Measurements from ENCODE around the gene NCDN. TPM values are rescaled to one million over a fixed set of nuclear protein-coding genes. Genes with fewer than 3 reads are reported as not detected.

NCDN gene
- total and polyA plus RNA-seq, 4 experiments from 2014 or later, result 13.4 to 32.2 (median 24.1) TPM

GRCh38 chr1:35524106-35524505 lies 33.5 kb upstream of the NCDN start:
- ChIA-PET CTCF (ENCODE audit: partially characterized antibody) (no interaction called here), POLR2A (ENCODE audit: partially characterized antibody) (interaction anchor here (1.1 to 1.4 kb wide), 2 partner anchors 12 to 15 kb away, joined by 3 read pairs; no protein-coding TSS in a partner anchor)
- H3K27ac ChIP-seq (ENCODE audit: low read depth, low read length), result no peak overlapping the region
- no peak overlapping the region for H3K4me3 ChIP-seq (ENCODE audit: low read length in 2 of 2)
- H3K36me3 ChIP-seq (ENCODE audit: insufficient read depth, low read length), result no peaks in the 10 kb centered on the region
- H3K9me3 ChIP-seq (ENCODE audit: control insufficient read depth in 1 of 2, low read length in 2 of 2), result no peaks in the 10 kb centered on the region
- no peaks in the 10 kb centered on the region for H3K27me3 ChIP-seq (ENCODE audit: insufficient read depth, low read length)
- intact Hi-C loops (cut with micrococcal nuclease), result no loop called here
- no peak for DNase-seq
- peak overlapping the region in 3 of 7 donors; percentile 8 to 36 (median 21) for H3K27ac Mint-ChIP-seq
- H3K4me1 ChIP-seq (ENCODE audit: insufficient read depth, low read length), result peaks cover 7% of the 10 kb centered on the region
- H3K27me3 Mint-ChIP-seq, result no peaks in the 10 kb centered on the region
- peaks cover 0 to 22% (median 2%) of the 10 kb centered on the region in 8 donors for H3K9me3 Mint-ChIP-seq
- peaks cover 12 to 28% (median 19%) of the 10 kb centered on the region in 4 donors for H3K4me1 Mint-ChIP-seq
- peaks cover 23 to 41% of the 10 kb centered on the region in 2 donors for H3K36me3 Mint-ChIP-seq
- no peak overlapping the region for H3K4me3 Mint-ChIP-seq

- Mint-ChIP-seq H3K36me3 (peaks cover 42 to 47% of the 10 kb centered on the region in 2 donors), H3K9me3 (peaks cover 0 to 26% (median 1%) of the 10 kb centered on the region in 8 donors), H3K4me3 (no peak overlapping the region), H3K27me3 (no peaks in the 10 kb centered on the region), H3K27ac (peak overlapping the region in 2 of 7 donors; percentile 14 to 15), H3K4me1 (peaks cover 13 to 22% (median 15%) of the 10 kb centered on the region in 4 donors)
- H3K27me3 ChIP-seq (ENCODE audit: insufficient read depth, low read length), result no peaks in the 10 kb centered on the region
- no peak overlapping the region for H3K4me3 ChIP-seq (ENCODE audit: low read length in 2 of 2)
- ChIA-PET POLR2A (ENCODE audit: partially characterized antibody) (no interaction called here), CTCF (ENCODE audit: partially characterized antibody) (interaction anchor here (0.7 kb wide), 1 partner anchor 22 kb away, joined by 3 read pairs; no protein-coding TSS in a partner anchor)
- intact Hi-C loops (cut with micrococcal nuclease), result no loop called here
- DNase-seq, result no peak
- H3K36me3 ChIP-seq (ENCODE audit: insufficient read depth, low read length), result peaks cover 7% of the 10 kb centered on the region
- H3K9me3 ChIP-seq (ENCODE audit: control insufficient read depth in 1 of 2, low read length in 2 of 2), result no peaks in the 10 kb centered on the region
- H3K4me1 ChIP-seq (ENCODE audit: insufficient read depth, low read length), result peaks cover under 1% of the 10 kb centered on the region
- no peak overlapping the region for H3K27ac ChIP-seq (ENCODE audit: low read depth, low read length)
Measured at GRCh38 chr1:35530168-35530567, 27.4 kb upstream of the NCDN start.

GRCh38 chr1:35530946-35531345 lies 26.7 kb upstream of the NCDN start:
- Histone ChIP-seq H3K27me3 (ENCODE audit: insufficient read depth, low read length) (no peaks in the 10 kb centered on the region), H3K4me1 (ENCODE audit: insufficient read depth, low read length) (peaks cover 7% of the 10 kb centered on the region), H3K27ac (ENCODE audit: low read depth, low read length) (no peak overlapping the region), H3K4me3 (ENCODE audit: low read length in 2 of 2) (no peak overlapping the region), H3K36me3 (ENCODE audit: insufficient read depth, low read length) (peaks cover 7% of the 10 kb centered on the region), H3K9me3 (ENCODE audit: control insufficient read depth in 1 of 2, low read length in 2 of 2) (no peaks in the 10 kb centered on the region)
- no peak for DNase-seq
- ChIA-PET POLR2A (ENCODE audit: partially characterized antibody) (no interaction called here), CTCF (ENCODE audit: partially characterized antibody) (no interaction called here)
- Mint-ChIP-seq H3K27me3 (no peaks in the 10 kb centered on the region), H3K4me1 (peaks cover 20 to 30% (median 22%) of the 10 kb centered on the region in 4 donors), H3K27ac (no peak overlapping the region), H3K36me3 (peaks cover 44 to 47% of the 10 kb centered on the region in 2 donors), H3K9me3 (peaks cover 0 to 18% (median 1%) of the 10 kb centered on the region in 8 donors), H3K4me3 (no peak overlapping the region)
- intact Hi-C loops (cut with micrococcal nuclease), result no loop called here

GRCh38 chr1:35531368-35531767 lies 26.2 kb upstream of the NCDN start:
- peaks cover 44 to 48% of the 10 kb centered on the region in 2 donors for H3K36me3 Mint-ChIP-seq

GRCh38 chr1:35532497-35533223 lies 24.9 kb upstream of the NCDN start:
- H3K4me3 Mint-ChIP-seq, result no peak overlapping the region
- CTCF ChIA-PET (ENCODE audit: partially characterized antibody), result interaction anchor here (1.6 to 12.1 kb wide), 4 partner anchors 12 to 195 kb away, joined by 3 to 195 read pairs (median 11); no protein-coding TSS in a partner anchor
- Histone ChIP-seq H3K27ac (ENCODE audit: low read depth, low read length) (no peak overlapping the region), H3K9me3 (ENCODE audit: control insufficient read depth in 1 of 2, low read length in 2 of 2) (no peaks in the 10 kb centered on the region), H3K36me3 (ENCODE audit: insufficient read depth, low read length) (peaks cover 7% of the 10 kb centered on the region), H3K4me1 (ENCODE audit: insufficient read depth, low read length) (peaks cover 23% of the 10 kb centered on the region), H3K4me3 (ENCODE audit: low read length in 2 of 2) (no peak overlapping the region), H3K27me3 (ENCODE audit: insufficient read depth, low read length) (no peaks in the 10 kb centered on the region)
- H3K27me3 Mint-ChIP-seq, result no peaks in the 10 kb centered on the region
- DNase-seq, result no peak
- H3K27ac Mint-ChIP-seq, result no peak overlapping the region
- POLR2A ChIA-PET (ENCODE audit: partially characterized antibody), result no interaction called here
- peaks cover 34 to 47% (median 37%) of the 10 kb centered on the region in 4 donors for H3K4me1 Mint-ChIP-seq
- intact Hi-C loops (cut with micrococcal nuclease), result no loop called here
- peaks cover 37 to 50% of the 10 kb centered on the region in 2 donors for H3K36me3 Mint-ChIP-seq
- H3K9me3 Mint-ChIP-seq, result peaks cover 0 to 11% (median 1%) of the 10 kb centered on the region in 8 donors

More at GRCh38 chr1:35531368-35531767, 26.2 kb upstream of the NCDN start:
- Histone ChIP-seq H3K9me3 (ENCODE audit: control insufficient read depth in 1 of 2, low read length in 2 of 2) (no peaks in the 10 kb centered on the region), H3K36me3 (ENCODE audit: insufficient read depth, low read length) (peaks cover 7% of the 10 kb centered on the region), H3K27ac (ENCODE audit: low read depth, low read length) (no peak overlapping the region), H3K27me3 (ENCODE audit: insufficient read depth, low read length) (no peaks in the 10 kb centered on the region), H3K4me1 (ENCODE audit: insufficient read depth, low read length) (peaks cover 10% of the 10 kb centered on the region), H3K4me3 (ENCODE audit: low read length in 2 of 2) (no peak overlapping the region)
- Mint-ChIP-seq H3K4me1 (peaks cover 24 to 34% (median 27%) of the 10 kb centered on the region in 4 donors), H3K9me3 (peaks cover 0 to 18% (median 1%) of the 10 kb centered on the region in 8 donors), H3K4me3 (no peak overlapping the region), H3K27me3 (no peaks in the 10 kb centered on the region), H3K27ac (no peak overlapping the region)
- no peak for DNase-seq
- ChIA-PET CTCF (ENCODE audit: partially characterized antibody) (interaction anchor here (12.1 kb wide), 1 partner anchor 78 kb away, joined by 195 read pairs; no protein-coding TSS in a partner anchor), POLR2A (ENCODE audit: partially characterized antibody) (no interaction called here)
- intact Hi-C loops (cut with micrococcal nuclease), result no loop called here

GRCh38 chr1:35533586-35533985 lies 24.0 kb upstream of the NCDN start:
- Mint-ChIP-seq H3K36me3 (peaks cover 30 to 45% of the 10 kb centered on the region in 2 donors), H3K4me3 (no peak overlapping the region), H3K9me3 (peaks cover 0 to 11% (median 1%) of the 10 kb centered on the region in 8 donors), H3K27ac (peak overlapping the region in 1 of 7 donors; percentile 25), H3K27me3 (no peaks in the 10 kb centered on the region), H3K4me1 (peaks cover 37 to 56% (median 43%) of the 10 kb centered on the region in 4 donors)
- ChIA-PET CTCF (ENCODE audit: partially characterized antibody) (interaction anchor here (1.6 to 12.1 kb wide), 4 partner anchors 11 to 194 kb away, joined by 3 to 195 read pairs (median 11); no protein-coding TSS in a partner anchor), POLR2A (ENCODE audit: partially characterized antibody) (no interaction called here)
- Histone ChIP-seq H3K4me3 (ENCODE audit: low read length in 2 of 2) (no peak overlapping the region), H3K9me3 (ENCODE audit: control insufficient read depth in 1 of 2, low read length in 2 of 2) (no peaks in the 10 kb centered on the region), H3K4me1 (ENCODE audit: insufficient read depth, low read length) (peaks cover 32% of the 10 kb centered on the region), H3K27ac (ENCODE audit: low read depth, low read length) (no peak overlapping the region), H3K36me3 (ENCODE audit: insufficient read depth, low read length) (peaks cover 7% of the 10 kb centered on the region), H3K27me3 (ENCODE audit: insufficient read depth, low read length) (no peaks in the 10 kb centered on the region)
- no peak for DNase-seq
- intact Hi-C loops (cut with micrococcal nuclease), result no loop called here

- peak overlapping the region in 1 of 8 donors; percentile 17 for H3K4me3 Mint-ChIP-seq
- Histone ChIP-seq H3K9me3 (ENCODE audit: control insufficient read depth in 1 of 2, low read length in 2 of 2) (no peaks in the 10 kb centered on the region), H3K36me3 (ENCODE audit: insufficient read depth, low read length) (peaks cover 7% of the 10 kb centered on the region), H3K4me3 (ENCODE audit: low read length in 2 of 2) (no peak overlapping the region), H3K27me3 (ENCODE audit: insufficient read depth, low read length) (no peaks in the 10 kb centered on the region), H3K4me1 (ENCODE audit: insufficient read depth, low read length) (peaks cover 49% of the 10 kb centered on the region), H3K27ac (ENCODE audit: low read depth, low read length) (no peak overlapping the region)
- no peak for DNase-seq
- CTCF ChIA-PET (ENCODE audit: partially characterized antibody), result interaction anchor here (0.6 to 12.1 kb wide), 8 partner anchors 10 to 176 kb away, joined by 3 to 195 read pairs (median 4); no protein-coding TSS in a partner anchor
- intact Hi-C loops (cut with micrococcal nuclease), result no loop called here
- peaks cover 51 to 70% (median 57%) of the 10 kb centered on the region in 4 donors for H3K4me1 Mint-ChIP-seq
- H3K9me3 Mint-ChIP-seq, result peaks cover 0 to 3% (median under 1%) of the 10 kb centered on the region in 8 donors
- POLR2A ChIA-PET (ENCODE audit: partially characterized antibody), result interaction anchor here (0.9 to 1.2 kb wide), 3 partner anchors 11 to 33 kb away, joined by 3 to 5 read pairs (median 4); no protein-coding TSS in a partner anchor
- H3K27me3 Mint-ChIP-seq, result no peaks in the 10 kb centered on the region
- H3K36me3 Mint-ChIP-seq, result peaks cover 17 to 36% of the 10 kb centered on the region in 2 donors
- peak overlapping the region in 4 of 7 donors; percentile 3 to 77 (median 77) for H3K27ac Mint-ChIP-seq
Measured at GRCh38 chr1:35535243-35535642, 22.4 kb upstream of the NCDN start.

Measured in CD4-positive, alpha-beta memory T cell (primary cell).